Osteoblast (primary cell): ENCODE measurements around the gene FOXO6. TPM values are rescaled to one million over a fixed set of nuclear protein-coding genes. Genes with fewer than 3 reads are reported as not detected.

Experiments
- DNase-seq: peaks from one replicate; pipeline ENCODE4 v3.0.0; 2011; ENCODE audit warnings: low spot score, mixed read lengths; ENCODE audit not compliant: insufficient read length; ENCODE audit errors: missing footprints
- H2AFZ ChIP-seq: 2 replicates; pipeline ENCODE4 v1.6.0; 2011; ENCODE audit warnings: mild to moderate bottlenecking, low read length
- H3K27ac ChIP-seq: 2 replicates; pipeline ENCODE4 v1.5.1; 2011; ENCODE audit warnings: mild to moderate bottlenecking, low read depth, low read length, moderate library complexity
- H3K27me3 ChIP-seq: 2 replicates; pipeline ENCODE4 v1.6.0; 2012; ENCODE audit warnings: mild to moderate bottlenecking, control low read depth, inconsistent platforms, low read length, moderate library complexity; ENCODE audit not compliant: insufficient read depth
- H3K36me3 ChIP-seq: 2 replicates; pipeline ENCODE4 v1.5.1; 2011; ENCODE audit warnings: mild to moderate bottlenecking, low read length, control low read depth, moderate library complexity; ENCODE audit not compliant: insufficient read depth
- H3K4me1 ChIP-seq: 2 replicates; pipeline ENCODE4 v1.5.1; 2011; ENCODE audit warnings: mild to moderate bottlenecking, low read length, control low read depth, moderate library complexity; ENCODE audit not compliant: insufficient read depth
- H3K4me2 ChIP-seq: 2 replicates; pipeline ENCODE4 v1.6.0; 2011; ENCODE audit warnings: mild to moderate bottlenecking, low read length; ENCODE audit not compliant: insufficient read depth
- H3K4me3 ChIP-seq: fragments of 200-600 bp; sonication (generic); 3 replicates; pipeline ENCODE4 v1.5.1; 2012; ENCODE audit warnings: mild to moderate bottlenecking, low read length, inconsistent platforms; ENCODE audit not compliant: insufficient read depth
- H3K79me2 ChIP-seq: 2 replicates; pipeline ENCODE4 v1.6.0; 2012; ENCODE audit warnings: mild to moderate bottlenecking, low read length, control low read depth, inconsistent platforms; ENCODE audit not compliant: insufficient read depth
- H3K9me3 ChIP-seq: 2 replicates; pipeline ENCODE4 v1.5.1; 2011; ENCODE audit warnings: low read depth, low read length, control low read depth
- H4K20me1 ChIP-seq: 2 replicates; pipeline ENCODE4 v1.6.0; 2012; ENCODE audit warnings: mild to moderate bottlenecking, low read length, control low read depth; ENCODE audit not compliant: insufficient read depth
- CTCF ChIP-seq: IDR thresholded peaks from 2 replicates; pipeline ENCODE4 v1.5.1; 2011; ENCODE audit warnings: mild to moderate bottlenecking, low read depth, low read length, moderate library complexity; ENCODE audit errors: extremely low read depth
- total RNA-seq: library from RNA; depleted of rRNA; stranded (reverse); fragments of >200 nt; gene quantifications from 2 replicates; pipeline ENCODE4 v1.2.3, GENCODE V29; 2012

Gene FOXO6
- total RNA-seq, 1 donor: not detected

GRCh38 chr1:41319106-41319755 is 42.0 kb upstream of the FOXO6 start:
- TF ChIP-seq CTCF: no peak
- H4K20me1 ChIP-seq: no peaks in the 10 kb centered on the region
- H3K9me3 ChIP-seq: no peaks in the 10 kb centered on the region
- H3K79me2 ChIP-seq: no peaks in the 10 kb centered on the region
- H2AFZ ChIP-seq: no peak overlapping the region
- H3K27me3 ChIP-seq: no peaks in the 10 kb centered on the region
- no peak overlapping the region for H3K27ac ChIP-seq
- peaks cover under 1% of the 10 kb centered on the region for H3K4me1 ChIP-seq
- DNase-seq: no peak
- H3K36me3 ChIP-seq: no peaks in the 10 kb centered on the region
- no peak overlapping the region for H3K4me3 ChIP-seq
- H3K4me2 ChIP-seq: no peak overlapping the region

GRCh38 chr1:41319807-41320711 is 41.2 kb upstream of the FOXO6 start:
- no peak overlapping the region for H2AFZ ChIP-seq
- H3K4me3 ChIP-seq: no peak overlapping the region
- no peaks in the 10 kb centered on the region for H3K36me3 ChIP-seq
- no peak overlapping the region for H3K27ac ChIP-seq
- no peak overlapping the region for H3K4me2 ChIP-seq
- H4K20me1 ChIP-seq: no peaks in the 10 kb centered on the region
- H3K9me3 ChIP-seq: no peaks in the 10 kb centered on the region
- H3K79me2 ChIP-seq: no peaks in the 10 kb centered on the region
- no peaks in the 10 kb centered on the region for H3K27me3 ChIP-seq
- no peaks in the 10 kb centered on the region for H3K4me1 ChIP-seq
- no peak for TF ChIP-seq CTCF
- no peak for DNase-seq

GRCh38 chr1:41320895-41321676 is 40.1 kb upstream of the FOXO6 start:
- H3K4me3 ChIP-seq: no peak overlapping the region
- H3K36me3 ChIP-seq: no peaks in the 10 kb centered on the region
- no peaks in the 10 kb centered on the region for H3K4me1 ChIP-seq
- H3K4me2 ChIP-seq: no peak overlapping the region
- H3K79me2 ChIP-seq: no peaks in the 10 kb centered on the region
- H3K9me3 ChIP-seq: no peaks in the 10 kb centered on the region
- no peak for TF ChIP-seq CTCF
- DNase-seq: no peak
- H3K27ac ChIP-seq: no peak overlapping the region
- no peak overlapping the region for H2AFZ ChIP-seq
- H4K20me1 ChIP-seq: no peaks in the 10 kb centered on the region
- H3K27me3 ChIP-seq: no peaks in the 10 kb centered on the region
